Measurements from ENCODE around the gene C22orf23. TPM values are rescaled to one million over a fixed set of nuclear protein-coding genes. Genes with fewer than 3 reads are reported as not detected.

The C22orf23 gene
- total and polyA plus RNA-seq, 9 of the 15 experiments (the other 6 are each of a cell fraction or from before 2014, with no cell fraction given), result 0.25 to 1.0 (median 0.53) TPM

GRCh38 chr22:37961062-37961461 is 7.7 kb upstream of the C22orf23 start:
- no peaks in the 10 kb centered on the region for H3K9me3 ChIP-seq (replicated peaks; ENCODE audit: control insufficient read depth, insufficient read depth, low read depth, low read length)
- no peak for FAIRE-seq
- WGBS (ENCODE audit: insufficient coverage, low coverage, missing lambda C conversion rate), result 100% methylated on average over 2 of the region's 4 CpGs
- no peaks in the 10 kb centered on the region for H3K27me3 ChIP-seq (ENCODE audit: control insufficient read depth in 2 of 2, insufficient read depth in 2 of 2, low read length in 2 of 2)
- H3K9ac ChIP-seq (ENCODE audit: insufficient read depth in 1 of 2, low read depth in 2 of 2, low read length in 2 of 2), result no peak overlapping the region
- no peak for DNase-seq (ENCODE audit: extremely low read depth in 1 of 4, low spot score in 3 of 4)
- ChIA-PET CTCF (ENCODE audit: low intra/inter-chr PET ratio) (no interaction called here), POLR2A (interaction anchor here (1.4 kb wide), 1 partner anchor 9 kb away, joined by 3 read pairs; no protein-coding TSS in a partner anchor)
- no peak for ATAC-seq
- no peak overlapping the region for H2AFZ ChIP-seq (ENCODE audit: low read depth, low read length)
- H3K36me3 ChIP-seq (ENCODE audit: control insufficient read depth, insufficient read depth, low read length), result peaks cover 80% of the 10 kb centered on the region
- no peaks in the 10 kb centered on the region for H3K4me1 ChIP-seq (replicated peaks in 1 of 2; ENCODE audit: control insufficient read depth in 2 of 2, insufficient read depth in 2 of 2, low read length in 2 of 2)
- peaks cover 13% of the 10 kb centered on the region; the same call in 2 of the 3 replicates for H3K79me2 ChIP-seq (ENCODE audit: control insufficient read depth, insufficient read depth, low read length)
- no peak overlapping the region for H3K27ac ChIP-seq (ENCODE audit: extremely low read depth, low read depth, low read length)
- H3K9me1 ChIP-seq (ENCODE audit: control insufficient read depth, insufficient read depth, low read length), result no peaks in the 10 kb centered on the region
- H3K4me2 ChIP-seq (ENCODE audit: insufficient read depth, low read length), result no peak overlapping the region
- in situ Hi-C loops (cut with MboI) (loop anchor here (5.0 kb wide), 1 partner anchor 144 kb away; no protein-coding TSS in a partner anchor), intact Hi-C loops (cut with micrococcal nuclease) (no loop called here)
- H4K20me1 ChIP-seq (replicated peaks; ENCODE audit: control insufficient read depth, insufficient read depth, low read length), result no peaks in the 10 kb centered on the region
- H3K4me3 ChIP-seq, result no peak overlapping the region
- no TSS peak for BruUV-seq (replicated peaks)
- TF ChIP-seq MECOM (CRISPR knock-in tag; IDR thresholded peaks at IDR 0.05), result no peak
- no peak for TF ChIP-seq BCOR (IDR thresholded peaks at IDR 0.05)
- TF ChIP-seq THRAP3 (IDR thresholded peaks at IDR 0.05; ENCODE audit: borderline replicate concordance), result no peak
- TF ChIP-seq ELF4 (CRISPR knock-in tag; IDR thresholded peaks at IDR 0.05), result no peak
- no peak for TF ChIP-seq SIN3A (IDR thresholded peaks at IDR 0.05; ENCODE audit: borderline replicate concordance in 2 of 2, control insufficient read depth in 1 of 2, low read depth in 2 of 2, low read length in 2 of 2)
- no peak for TF ChIP-seq PHF20 (IDR thresholded peaks at IDR 0.05; ENCODE audit: partially characterized antibody)
- TF ChIP-seq MGA (IDR thresholded peaks at IDR 0.05), result no peak
- no peak for TF ChIP-seq ZNF589 (CRISPR knock-in tag; IDR thresholded peaks at IDR 0.05; ENCODE audit: low read depth)
- no peak for TF ChIP-seq THRB (CRISPR knock-in tag; conservative IDR thresholded peaks at IDR 0.05)

Data from K562 (cell line).